Measurements from ENCODE around the gene MRPS16. TPM values are rescaled to one million over a fixed set of nuclear protein-coding genes. Genes with fewer than 3 reads are reported as not detected.

Gene MRPS16
- total and polyA plus RNA-seq, 2 of the 13 experiments (the other 11 are each of a cell fraction or from before 2014, with no cell fraction given), result 70.1 to 135 TPM

DNA sequence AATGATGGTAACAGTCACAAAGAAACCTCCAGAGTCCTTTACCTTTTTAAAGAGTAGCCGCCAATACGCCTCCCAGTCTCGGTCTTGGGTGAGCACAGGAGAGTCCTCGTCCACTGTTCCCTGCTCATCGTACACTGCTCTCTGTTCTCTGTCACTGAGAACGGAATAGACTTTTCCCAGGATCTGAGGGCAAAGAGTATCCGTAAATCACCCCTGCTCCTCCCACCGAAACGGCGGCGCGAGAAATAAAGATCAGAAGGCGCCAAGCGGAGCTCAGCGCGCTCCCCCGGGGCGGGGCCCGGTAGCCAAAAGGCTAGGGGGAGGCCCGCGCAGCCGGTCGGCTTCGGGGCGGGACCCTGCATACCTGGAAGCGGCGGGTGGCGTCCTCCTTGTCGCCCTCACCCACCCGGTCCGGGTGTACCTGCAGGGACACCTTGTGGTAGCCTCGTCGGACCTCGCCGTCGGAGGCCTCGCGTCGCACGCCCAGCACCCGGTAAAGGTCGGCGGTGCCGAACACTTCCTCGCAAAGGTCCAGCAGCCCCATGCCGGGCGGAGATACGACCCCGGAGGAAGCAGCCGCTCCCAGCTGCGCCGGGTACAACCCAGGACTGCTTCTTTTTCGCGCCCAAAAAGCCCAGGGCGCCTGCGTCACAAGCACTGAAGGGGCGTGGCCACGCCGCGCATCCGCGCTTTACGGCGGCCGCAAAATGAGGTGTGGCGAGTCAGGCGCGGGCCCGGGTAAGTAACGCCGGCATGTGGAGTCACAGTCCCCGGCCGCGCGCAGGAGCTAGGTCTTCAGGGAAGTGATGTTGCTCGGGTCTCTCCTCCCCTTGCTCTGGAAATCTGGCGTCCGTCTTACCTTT is 5.6 kb downstream of the MRPS16 start, which contains the start of gene DNAJC9 (continued):
- TF ChIP-seq, protein P1, sequence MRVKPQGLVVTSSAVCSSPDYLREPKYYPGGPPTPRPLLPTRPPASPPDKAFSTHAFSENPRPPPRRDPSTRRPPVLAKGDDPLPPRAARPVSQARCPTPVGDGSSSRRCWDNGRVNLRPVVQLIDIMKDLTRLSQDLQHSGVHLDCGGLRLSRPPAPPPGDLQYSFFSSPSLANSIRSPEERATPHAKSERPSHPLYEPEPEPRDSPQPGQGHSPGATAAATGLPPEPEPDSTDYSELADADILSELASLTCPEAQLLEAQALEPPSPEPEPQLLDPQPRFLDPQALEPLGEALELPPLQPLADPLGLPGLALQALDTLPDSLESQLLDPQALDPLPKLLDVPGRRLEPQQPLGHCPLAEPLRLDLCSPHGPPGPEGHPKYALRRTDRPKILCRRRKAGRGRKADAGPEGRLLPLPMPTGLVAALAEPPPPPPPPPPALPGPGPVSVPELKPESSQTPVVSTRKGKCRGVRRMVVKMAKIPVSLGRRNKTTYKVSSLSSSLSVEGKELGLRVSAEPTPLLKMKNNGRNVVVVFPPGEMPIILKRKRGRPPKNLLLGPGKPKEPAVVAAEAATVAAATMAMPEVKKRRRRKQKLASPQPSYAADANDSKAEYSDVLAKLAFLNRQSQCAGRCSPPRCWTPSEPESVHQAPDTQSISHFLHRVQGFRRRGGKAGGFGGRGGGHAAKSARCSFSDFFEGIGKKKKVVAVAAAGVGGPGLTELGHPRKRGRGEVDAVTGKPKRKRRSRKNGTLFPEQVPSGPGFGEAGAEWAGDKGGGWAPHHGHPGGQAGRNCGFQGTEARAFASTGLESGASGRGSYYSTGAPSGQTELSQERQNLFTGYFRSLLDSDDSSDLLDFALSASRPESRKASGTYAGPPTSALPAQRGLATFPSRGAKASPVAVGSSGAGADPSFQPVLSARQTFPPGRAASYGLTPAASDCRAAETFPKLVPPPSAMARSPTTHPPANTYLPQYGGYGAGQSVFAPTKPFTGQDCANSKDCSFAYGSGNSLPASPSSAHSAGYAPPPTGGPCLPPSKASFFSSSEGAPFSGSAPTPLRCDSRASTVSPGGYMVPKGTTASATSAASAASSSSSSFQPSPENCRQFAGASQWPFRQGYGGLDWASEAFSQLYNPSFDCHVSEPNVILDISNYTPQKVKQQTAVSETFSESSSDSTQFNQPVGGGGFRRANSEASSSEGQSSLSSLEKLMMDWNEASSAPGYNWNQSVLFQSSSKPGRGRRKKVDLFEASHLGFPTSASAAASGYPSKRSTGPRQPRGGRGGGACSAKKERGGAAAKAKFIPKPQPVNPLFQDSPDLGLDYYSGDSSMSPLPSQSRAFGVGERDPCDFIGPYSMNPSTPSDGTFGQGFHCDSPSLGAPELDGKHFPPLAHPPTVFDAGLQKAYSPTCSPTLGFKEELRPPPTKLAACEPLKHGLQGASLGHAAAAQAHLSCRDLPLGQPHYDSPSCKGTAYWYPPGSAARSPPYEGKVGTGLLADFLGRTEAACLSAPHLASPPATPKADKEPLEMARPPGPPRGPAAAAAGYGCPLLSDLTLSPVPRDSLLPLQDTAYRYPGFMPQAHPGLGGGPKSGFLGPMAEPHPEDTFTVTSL (CRISPR knock-in tag; IDR thresholded peaks at IDR 0.05; ENCODE audit: borderline replicate concordance), result no peak; the same call in 1 of the 2 replicates
- TF ChIP-seq ZNF331 (CRISPR knock-in tag; IDR thresholded peaks at IDR 0.05) (peak; percentile 85), MEIS1 (CRISPR knock-in tag; IDR thresholded peaks at IDR 0.05; ENCODE audit: borderline replicate concordance) (peak; percentile 93), HOXA9 (CRISPR knock-in tag; IDR thresholded peaks at IDR 0.05; ENCODE audit: borderline replicate concordance) (peak; percentile 92; the same call in 1 of the 2 replicates), MED1 (CRISPR knock-in tag; IDR thresholded peaks at IDR 0.05) (peak; percentile 73; the same call in 1 of the 2 replicates), MAFK (conservative IDR thresholded peaks at IDR 0.05 in 1 of 2, IDR thresholded peaks at IDR 0.05 in 1 of 2; ENCODE audit: low read length in 2 of 2) (no peak), BRCA1 (CRISPR knock-in tag; IDR thresholded peaks at IDR 0.05) (peak; percentile 26; the same call in 1 of the 2 replicates), PRDM4 (CRISPR knock-in tag; IDR thresholded peaks at IDR 0.05; ENCODE audit: borderline replicate concordance) (no peak), CBX5 (CRISPR knock-in tag; IDR thresholded peaks at IDR 0.05; ENCODE audit: borderline replicate concordance) (peak; percentile 71; the same call in 1 of the 2 replicates), TEAD3 (CRISPR knock-in tag; optimal IDR thresholded peaks at IDR 0.05; ENCODE audit: borderline replicate concordance) (peak; percentile 83), ZNF670 (CRISPR knock-in tag; IDR thresholded peaks at IDR 0.05; ENCODE audit: borderline replicate concordance) (peak; percentile 45; the same call in 1 of the 2 replicates), KDM1A (CRISPR knock-in tag; IDR thresholded peaks at IDR 0.05) (no peak), ZNF703 (CRISPR knock-in tag; IDR thresholded peaks at IDR 0.05; ENCODE audit: borderline replicate concordance) (no peak; the same call in 1 of the 2 replicates), ZNF891 (CRISPR knock-in tag; IDR thresholded peaks at IDR 0.05) (peak; percentile 75), ZBTB8A (CRISPR knock-in tag; IDR thresholded peaks at IDR 0.05; ENCODE audit: borderline replicate concordance, low read depth) (0 out of 2 replicates have a peak, but pooled peaks have one; percentile 28), MEF2D (CRISPR knock-in tag; IDR thresholded peaks at IDR 0.05) (0 out of 2 replicates have a peak, but pooled peaks have one; percentile 71), NAIF1 (CRISPR knock-in tag; IDR thresholded peaks at IDR 0.05; ENCODE audit: borderline replicate concordance) (peak; percentile 89), NFE2 (CRISPR knock-in tag; IDR thresholded peaks at IDR 0.05) (no peak)
- TF ChIP-seq, protein P2, sequence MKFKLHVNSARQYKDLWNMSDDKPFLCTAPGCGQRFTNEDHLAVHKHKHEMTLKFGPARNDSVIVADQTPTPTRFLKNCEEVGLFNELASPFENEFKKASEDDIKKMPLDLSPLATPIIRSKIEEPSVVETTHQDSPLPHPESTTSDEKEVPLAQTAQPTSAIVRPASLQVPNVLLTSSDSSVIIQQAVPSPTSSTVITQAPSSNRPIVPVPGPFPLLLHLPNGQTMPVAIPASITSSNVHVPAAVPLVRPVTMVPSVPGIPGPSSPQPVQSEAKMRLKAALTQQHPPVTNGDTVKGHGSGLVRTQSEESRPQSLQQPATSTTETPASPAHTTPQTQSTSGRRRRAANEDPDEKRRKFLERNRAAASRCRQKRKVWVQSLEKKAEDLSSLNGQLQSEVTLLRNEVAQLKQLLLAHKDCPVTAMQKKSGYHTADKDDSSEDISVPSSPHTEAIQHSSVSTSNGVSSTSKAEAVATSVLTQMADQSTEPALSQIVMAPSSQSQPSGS (CRISPR knock-in tag; IDR thresholded peaks at IDR 0.05), result peak; percentile 73
